Suprapubic skin (tissue), 3 donors: ENCODE data around the gene PDIA2.

Source experiments
- CTCF ChIP-seq, 2 donors: fragments of 200-600 bp in 1 of 2; fragments of 450-650 bp in 1 of 2; sonication (generic) in 1 of 2; IDR thresholded peaks; one replicate each; pipeline ENCODE4 v1.5.1; 2016 to 2019; ENCODE audit warnings: antibody characterized with exemption in 2 of 2, mild to moderate bottlenecking in 1 of 2, moderate library complexity in 1 of 2
- POLR2A ChIP-seq, 2 donors: fragments of 450-650 bp; IDR thresholded peaks; one replicate each; pipeline ENCODE4 v1.6.1; 2017; ENCODE audit warnings: antibody characterized with exemption in 2 of 2, mild to moderate bottlenecking in 2 of 2, moderate library complexity in 2 of 2

DNA sequence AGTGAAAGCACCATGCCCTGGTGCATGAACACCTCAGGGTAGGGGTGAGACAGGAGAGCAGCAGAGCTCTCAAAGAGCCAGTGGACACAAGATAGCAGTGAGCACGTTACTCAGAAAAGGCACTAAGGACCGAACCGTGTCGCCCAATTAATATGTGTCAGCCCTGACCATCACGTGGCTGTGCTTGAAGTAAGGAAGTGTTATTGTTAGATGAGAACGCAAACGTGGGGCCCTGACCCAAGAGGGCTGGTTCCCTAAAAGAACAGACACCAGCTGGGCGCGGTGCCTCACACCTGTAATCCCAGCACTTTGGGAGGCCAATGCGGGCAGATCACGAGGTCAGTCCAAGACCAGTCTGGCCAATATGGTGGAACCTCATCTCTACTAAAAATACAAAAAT is 53.3 kb downstream of the PDIA2 start:
- TF ChIP-seq POLR2A (IDR thresholded peaks at IDR 0.05) (no peak), CTCF (IDR thresholded peaks at IDR 0.05) (no peak)
